DLD1 (cell line): ENCODE data around the gene EFCAB5.
"Not testable (repeated sequence)": the region's sequence is repeated elsewhere in the genome, so short reads cannot be mapped to it uniquely, and the experiment has no call there.

Experiments
- in situ Hi-C: cut with HindIII; loops from 2 replicates; pipeline ENCODE4 v1.10.0; 2017; ENCODE audit warnings: low sequenced_read_pairs

The EFCAB5 gene

DNA sequence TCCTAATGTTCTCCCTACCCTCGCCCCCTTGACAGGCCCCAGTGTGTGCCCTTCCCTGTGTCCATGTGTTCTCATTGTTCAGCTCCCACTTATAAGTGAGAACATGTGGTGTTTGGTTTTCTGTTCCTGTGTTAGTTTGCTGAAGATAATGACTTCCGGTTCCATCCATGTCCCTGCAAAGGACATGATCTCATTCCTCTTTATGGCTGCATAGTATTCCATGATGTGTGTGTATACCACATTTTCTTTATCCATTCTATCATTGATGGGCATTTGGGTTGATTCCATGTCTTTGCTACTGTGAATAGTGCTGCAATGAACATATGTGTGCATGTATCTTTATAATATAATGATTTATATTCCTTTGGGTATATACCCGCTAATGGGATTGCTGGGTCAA is 146.0 kb downstream of the EFCAB5 start:
- in situ Hi-C loops, result not testable (repeated sequence)

DNA sequence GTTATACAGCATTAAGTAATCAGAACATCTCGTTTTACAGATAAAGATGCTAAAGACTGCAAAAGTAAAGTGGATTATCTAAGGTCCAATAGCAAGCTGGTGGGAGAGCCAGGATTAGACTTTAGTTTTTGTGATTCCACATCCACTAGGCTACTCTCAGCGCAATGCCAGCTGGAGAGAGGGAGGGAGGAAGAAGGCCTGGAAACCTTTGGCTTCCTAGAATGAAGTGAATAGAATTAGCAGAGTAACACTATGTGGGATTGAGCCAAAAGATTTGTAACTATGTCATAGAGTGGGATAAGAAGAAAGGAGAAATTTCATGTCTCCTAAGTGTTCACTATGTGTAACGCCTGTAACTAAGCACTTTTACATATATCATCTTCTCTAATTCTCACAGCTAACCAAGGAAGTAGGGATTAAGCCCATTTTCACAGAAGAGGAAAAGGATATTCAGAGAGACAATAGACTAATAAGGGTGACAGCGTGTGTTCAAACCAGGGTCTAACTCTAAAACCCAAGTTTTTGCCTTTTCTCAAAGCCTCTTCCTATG is 149.8 kb downstream of the EFCAB5 start:
- in situ Hi-C loops, result no loop called here

DNA sequence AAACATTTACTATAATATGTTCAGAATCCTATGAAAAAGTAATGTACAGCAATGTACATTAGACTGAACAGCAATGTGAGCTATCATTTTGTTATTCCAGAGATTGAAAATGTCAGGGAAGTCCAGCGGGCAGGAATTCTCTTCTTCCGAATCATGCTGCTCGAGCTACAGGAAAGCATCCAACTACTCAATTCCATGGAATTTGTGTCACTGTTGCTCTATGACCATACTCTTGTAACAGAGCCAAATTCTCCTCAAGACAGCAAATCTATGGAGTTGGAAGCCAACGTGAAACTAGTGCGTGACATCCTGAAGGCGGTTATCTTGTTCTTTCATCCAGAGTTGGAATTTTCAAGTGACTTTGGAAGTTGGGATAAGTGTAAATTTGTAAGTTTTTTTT is 150.3 kb downstream of the EFCAB5 start:
- in situ Hi-C loops, result no loop called here

DNA sequence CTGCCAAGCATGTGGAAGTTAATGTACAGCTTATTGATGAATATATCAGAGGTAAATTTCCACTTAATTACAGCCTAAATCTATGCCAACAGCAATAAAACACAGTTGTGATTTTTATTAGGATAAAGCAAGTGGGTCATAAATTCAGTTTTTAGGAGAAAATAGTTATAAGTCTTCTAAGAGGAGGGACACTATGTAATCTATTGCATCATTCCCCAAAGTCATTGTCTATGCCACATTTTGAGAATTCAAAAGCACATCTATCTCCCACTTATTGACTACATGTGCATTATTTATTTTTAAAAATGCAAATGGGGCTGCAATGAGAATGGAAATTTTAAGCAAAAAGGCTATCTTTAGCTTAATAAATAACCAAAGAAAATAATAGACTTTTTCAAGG is 151.5 kb downstream of the EFCAB5 start:
- in situ Hi-C loops, result no loop called here

DNA sequence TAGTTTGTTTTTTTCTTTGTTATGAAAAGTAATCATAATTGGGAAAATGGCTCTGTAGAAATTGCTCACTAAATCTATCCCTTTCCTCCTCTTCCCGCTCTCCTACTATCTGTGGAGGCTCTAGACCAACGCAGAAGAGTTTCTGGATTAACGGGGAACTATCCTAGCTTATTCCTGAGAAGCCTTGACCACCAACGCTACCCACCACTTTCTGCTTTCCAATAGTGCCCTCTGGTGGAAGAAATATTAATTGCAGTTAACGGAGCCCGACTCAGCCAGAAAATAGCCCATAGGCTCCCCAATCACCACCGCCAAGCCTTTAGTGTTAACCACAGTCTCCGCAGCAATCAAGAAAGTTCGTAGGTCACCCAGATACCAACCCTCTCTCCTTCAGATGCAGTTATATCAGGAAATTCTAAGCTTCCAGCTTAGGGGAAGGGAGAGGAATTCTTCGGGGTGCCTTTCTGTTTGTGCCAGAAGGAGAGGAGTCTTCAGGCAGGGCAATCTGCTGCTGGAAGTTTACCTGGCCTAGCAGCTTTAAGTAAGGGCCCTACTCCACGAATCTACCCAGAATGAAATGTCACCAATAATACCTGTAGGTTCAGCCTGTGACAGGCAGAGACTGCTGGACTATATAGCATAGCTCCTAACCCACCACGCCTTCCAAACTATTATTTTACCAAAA is 152.2 kb downstream of the EFCAB5 start:
- in situ Hi-C loops, result no loop called here

DNA sequence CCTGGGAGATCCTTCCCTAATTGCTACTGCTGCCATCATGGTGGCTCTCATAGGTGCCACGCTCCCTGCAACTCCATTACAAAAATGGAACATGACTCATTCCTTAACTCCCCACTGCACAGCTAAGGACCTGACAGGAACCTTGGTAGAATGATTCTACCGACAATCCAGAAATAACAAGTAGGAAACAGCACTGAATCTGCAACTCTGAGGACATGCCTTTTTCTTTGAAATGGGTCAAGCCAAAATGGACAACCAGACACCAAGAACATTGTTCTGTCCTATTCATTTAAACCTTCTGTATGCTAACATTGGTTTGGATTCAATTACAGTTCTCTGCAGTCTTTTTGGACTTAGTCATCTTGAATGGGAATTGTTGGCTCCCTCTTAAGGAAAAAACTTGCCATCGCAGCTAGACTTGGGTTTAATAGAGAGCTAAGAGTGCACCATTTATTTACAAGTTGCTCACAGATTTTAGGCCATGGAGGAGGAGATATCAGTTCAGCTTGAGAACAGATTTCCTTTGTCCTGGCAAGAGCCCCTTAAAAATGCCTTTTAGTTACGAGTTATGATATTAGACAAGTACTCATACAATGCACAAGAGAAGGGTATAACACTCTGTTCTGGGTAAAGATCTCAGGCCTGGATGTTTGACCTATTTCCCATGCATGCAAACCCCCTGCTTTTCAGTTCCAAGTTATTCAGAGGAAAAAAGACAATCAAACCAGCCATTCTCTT is 154.2 kb downstream of the EFCAB5 start:
- in situ Hi-C loops, result no loop called here

DNA sequence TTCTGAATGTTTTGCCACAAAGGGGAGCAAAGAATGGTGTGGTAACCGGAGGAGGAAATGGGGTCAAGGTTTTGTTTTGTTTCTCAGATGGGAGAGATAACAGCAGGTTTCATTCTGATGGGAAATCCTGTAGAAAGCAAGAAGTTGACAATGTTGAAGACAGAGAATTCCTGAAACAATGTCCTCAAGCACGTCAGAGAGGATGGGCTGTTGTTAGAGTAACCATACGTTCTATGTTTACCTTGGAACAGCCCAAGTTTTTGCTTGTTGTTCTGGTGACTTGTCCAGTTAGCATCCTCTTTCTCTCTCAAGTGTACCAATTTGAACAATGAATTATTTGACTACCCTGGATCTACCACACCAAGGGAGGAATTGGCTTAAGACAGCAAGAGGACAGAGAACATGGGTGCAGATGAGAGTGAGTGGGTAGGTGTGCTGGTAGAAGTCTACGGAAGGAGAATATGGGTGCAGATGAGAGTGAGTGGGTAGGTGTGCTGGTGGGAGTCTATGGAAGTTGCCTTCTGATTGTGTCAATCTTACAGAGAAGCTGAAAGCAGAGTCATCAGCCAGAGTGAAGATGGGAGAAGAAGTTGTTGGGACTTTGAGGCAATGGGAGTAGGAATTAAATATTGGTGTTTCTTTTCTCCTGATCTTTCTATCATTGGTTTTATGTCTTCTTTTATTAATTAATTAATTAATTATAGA is 160.4 kb downstream of the EFCAB5 start:
- in situ Hi-C loops, result loop anchor here (10.0 kb wide), 1 partner anchor 243 kb away; no protein-coding TSS in a partner anchor

DNA sequence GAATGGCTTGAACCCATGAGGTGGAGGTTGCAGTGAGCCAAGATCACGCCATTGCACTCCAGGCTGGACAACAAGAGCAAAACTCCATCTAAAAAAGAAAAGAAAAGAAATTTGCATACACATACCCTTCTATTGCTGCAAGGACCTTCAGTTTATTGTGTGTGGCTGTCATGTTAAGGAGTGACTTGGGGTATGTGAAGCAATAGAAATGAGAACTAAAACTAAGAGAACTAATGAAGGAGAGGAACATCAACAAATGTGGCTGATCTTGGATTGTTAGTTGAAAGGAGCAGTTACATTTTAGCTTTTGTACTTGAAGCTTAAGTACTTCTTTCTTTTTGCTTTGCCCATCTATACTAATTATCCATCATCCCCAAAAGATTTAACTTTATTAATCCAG is 162.5 kb downstream of the EFCAB5 start:
- in situ Hi-C loops, result loop anchor here (10.0 kb wide), 1 partner anchor 241 kb away; no protein-coding TSS in a partner anchor

DNA sequence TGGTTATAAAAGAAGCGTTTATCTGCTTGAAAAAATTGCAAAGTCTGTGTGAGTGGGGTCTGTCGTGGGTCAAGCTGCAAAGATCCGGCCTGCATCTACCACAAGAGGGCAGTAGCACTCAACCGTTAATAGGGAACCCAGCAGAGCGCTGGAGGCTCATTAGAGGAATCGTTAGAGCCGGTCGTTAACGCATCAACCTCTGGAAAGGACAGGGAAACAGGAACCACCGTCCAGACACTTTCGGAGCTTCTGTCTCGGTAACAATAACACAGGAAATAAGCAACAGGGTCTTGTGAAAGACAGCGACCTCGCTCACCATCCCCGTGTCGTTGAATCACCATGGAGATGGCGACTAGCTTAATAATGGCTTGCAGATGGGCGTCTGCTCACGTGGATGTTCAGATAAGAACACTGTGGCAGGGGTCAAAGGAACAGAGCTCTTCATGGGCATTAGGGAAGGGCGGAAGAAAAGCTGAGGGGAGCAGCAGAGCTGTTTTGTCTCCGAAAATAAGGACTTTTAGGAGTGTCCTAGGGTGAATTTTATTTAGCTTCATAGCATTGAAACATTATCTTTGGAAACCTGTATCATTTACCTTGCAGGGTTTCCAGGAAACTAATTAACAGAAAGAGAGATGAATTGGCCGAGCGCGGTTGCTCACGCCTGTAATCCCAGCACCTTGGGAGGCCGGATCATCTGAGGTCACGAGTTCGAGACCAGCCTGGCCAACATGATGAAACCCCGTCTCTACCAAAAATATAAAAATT is 163.3 kb downstream of the EFCAB5 start:
- in situ Hi-C loops, result loop anchor here (10.0 kb wide), 1 partner anchor 240 kb away; no protein-coding TSS in a partner anchor

DNA sequence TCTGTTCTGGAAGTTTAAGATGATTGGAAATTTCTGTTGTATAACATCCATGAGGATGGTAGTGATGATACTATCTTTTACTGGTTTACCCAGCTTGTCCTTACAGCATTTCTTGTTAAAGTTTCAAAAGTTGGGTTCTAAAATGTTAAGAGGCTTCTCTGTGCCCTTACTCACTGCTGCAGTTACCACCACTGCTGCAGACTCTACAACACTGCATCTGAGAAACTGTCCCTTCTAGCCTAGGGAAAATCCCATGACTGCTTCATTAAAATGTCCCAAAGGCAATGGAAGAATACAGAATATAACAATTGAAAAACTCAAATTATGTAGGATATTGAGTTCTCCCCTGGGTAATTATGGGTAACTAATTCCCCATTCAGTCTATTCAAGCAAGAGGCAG is 171.4 kb downstream of the EFCAB5 start:
- in situ Hi-C loops, result no loop called here

DNA sequence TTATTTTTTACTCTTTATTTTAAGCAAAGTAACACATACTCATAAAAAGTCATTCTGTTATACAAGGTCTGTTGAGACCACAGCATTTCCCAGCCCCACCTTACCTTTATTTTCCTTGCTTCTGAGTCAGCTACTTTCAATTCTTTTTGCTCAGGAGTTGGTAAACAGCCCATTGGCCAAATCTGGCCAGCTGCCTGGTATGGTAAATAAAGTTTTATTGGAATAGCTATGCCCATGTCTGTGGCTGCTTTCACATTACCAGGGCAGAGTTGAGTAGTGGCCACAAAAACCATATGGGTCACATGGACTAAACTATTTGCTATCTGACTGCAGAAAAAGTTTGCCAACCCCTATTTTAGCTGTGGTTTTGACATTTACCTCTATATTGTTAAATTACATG is 171.8 kb downstream of the EFCAB5 start:
- in situ Hi-C loops, result no loop called here

DNA sequence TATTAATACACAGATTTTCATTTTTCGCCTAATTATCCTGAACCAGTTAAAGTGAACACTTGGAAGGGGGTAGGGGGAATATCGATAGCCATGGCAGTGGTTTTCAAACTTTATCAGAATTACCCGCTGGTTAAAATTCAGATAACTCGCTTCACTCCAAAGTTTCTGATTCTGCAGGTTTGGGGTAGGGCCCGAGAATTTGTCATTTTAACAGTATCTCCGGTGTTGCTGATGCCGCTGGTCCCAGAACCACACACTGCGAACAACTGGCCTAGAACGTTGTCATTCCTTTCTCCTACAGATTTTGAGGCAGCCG is 174.9 kb downstream of the EFCAB5 start:
- in situ Hi-C loops, result no loop called here

DNA sequence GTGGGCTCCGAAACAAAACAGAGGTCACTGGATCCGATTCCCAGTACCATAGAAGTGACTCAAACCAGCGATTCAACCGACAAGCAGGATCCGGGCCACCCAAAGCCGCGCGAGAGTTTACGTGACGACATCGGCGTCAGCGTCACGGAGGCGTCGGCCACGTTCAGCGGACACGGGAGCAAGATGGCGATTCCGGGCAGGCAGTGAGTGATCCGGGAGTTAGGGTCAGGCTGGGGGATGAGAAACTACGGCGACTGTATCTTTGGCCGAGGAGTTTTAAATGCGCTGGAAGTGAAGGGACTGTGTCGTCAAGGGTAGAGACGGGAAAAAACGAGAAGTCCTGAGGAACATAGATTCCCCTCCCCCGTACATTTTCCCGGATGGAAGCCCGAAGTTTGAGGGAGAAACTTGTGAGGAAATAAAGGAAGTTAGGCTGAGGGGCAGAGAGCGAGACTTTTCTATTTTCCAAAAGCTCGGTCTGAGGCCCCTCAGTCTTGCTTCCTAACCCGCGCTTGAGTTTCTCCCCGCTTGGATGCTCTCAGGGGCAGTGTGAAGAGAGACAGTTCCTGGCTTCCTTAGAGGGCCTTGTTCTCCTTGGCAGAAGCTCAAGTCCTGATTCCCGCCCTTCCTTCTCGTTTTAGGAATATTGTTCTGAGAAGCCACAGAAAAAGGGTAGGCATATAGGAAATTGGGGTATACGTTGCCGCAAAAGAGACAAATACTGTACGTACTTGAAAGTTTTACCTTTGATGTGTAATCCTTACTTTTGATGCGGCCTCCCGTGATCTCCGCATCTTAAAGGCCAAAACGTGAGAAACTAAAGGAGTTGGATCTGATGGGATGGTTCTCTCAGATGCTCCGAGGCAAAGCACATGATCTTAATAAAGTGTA is 175.5 kb downstream of the EFCAB5 start, which contains the start of gene NSRP1:
TSS of gene NSRP1 (plus strand) at position 156 of the 891 bp plus-strand sequence. CDS start at position 184, 28 bp downstream.
- in situ Hi-C loops, result no loop called here

DNA sequence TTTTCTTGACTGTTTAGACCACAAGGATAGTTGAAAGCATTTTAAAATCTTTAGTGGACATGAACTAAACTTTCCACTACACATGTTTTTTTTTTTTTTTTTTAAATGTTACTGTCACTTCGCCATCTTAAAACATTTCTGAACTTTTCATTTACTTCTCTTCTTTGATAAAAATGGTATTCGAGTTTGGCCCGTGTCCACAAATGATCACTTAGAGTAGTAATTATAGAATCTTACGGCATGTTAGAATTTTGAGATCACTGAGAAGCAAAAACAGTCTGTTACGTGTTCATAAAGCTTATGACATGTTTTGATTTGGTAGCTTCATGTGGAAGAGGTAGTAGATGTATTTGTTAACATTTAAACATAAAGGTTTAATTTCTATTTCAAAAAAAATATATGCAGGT is 176.2 kb downstream of the EFCAB5 start:
- in situ Hi-C loops, result no loop called here

DNA sequence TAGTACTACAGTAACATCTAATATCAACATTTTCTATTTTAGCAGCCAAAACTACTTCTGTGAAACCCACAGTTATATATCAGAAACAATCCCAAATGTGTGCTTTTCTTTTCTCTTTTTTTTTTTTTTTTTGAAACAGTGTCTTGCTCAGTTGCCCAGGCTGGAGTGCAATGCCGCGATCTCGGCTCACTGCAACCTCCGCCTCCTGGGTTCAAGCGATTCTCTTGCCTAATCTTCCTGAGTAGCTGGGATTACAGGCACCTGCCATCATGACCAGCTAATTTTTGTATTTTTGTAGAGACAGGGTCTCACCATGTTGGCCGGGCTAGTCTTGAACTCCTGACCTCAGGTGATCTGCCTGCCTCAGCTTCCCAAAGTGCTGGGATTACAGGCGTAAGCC is 177.2 kb downstream of the EFCAB5 start:
- in situ Hi-C loops, result not testable (repeated sequence)

DNA sequence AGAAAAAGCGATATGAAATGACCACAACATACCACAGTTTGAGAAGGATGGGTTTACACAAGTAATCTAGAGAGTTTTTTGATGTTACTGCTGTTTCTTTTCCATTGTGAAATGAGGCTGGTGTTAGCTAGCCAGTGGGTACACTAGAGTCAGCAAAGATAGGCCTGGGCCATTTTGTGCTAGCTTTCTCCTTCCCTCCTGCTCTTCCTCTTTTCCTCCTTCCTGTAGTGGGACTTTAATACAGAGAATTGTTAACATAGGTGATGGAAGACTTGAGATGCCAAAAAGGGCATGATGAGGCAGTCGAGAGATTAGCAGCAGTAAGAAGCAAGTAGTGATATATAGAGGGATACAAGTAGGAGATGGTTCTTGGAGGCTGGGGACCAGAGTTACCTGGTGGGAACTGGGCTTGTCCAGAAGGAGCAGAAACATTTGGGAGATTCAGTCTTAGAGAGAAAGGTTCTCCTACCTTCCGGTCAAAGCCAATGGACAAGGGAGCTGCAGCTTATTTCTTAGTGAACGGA is 182.9 kb downstream of the EFCAB5 start:
- in situ Hi-C loops, result no loop called here

DNA sequence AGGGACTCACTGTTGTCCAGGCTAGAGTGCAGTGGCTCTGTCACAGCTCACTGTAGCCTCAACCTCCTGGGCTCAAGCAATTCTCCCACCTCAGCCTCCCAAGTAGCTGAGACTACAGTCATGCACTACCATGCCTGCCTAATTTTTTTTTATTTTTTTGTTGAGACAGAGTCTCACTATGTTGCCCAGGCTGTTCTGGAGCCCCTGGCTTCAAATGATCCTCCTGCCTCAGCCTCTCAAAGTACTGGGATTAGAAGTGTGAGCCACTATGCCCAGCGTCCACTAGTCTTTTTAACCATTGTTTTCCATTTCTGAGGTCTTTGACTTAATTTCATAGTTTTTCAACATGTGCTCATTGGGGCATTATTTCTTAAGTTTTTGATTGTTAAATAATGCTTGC is 188.7 kb downstream of the EFCAB5 start:
- in situ Hi-C loops, result no loop called here

DNA sequence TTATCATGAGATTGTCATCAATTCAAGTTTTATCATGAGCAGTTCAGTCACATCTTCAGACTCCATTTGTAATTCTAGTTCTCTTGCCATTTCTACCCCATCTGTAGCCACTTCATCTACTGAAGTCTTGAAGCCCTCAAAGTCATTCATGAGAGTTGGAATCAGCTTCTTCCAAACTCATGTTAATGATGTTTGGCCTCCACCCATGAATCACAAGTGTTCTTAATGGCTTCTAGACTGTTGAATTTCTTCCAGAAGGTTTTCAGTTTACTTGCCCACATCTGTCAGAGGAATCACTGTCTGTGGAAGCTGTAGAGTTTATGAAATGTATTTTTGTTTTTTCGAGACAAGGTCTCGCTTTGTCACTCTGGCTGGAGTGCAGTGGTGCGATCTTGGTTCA is 191.2 kb downstream of the EFCAB5 start:
- in situ Hi-C loops, result no loop called here

DNA sequence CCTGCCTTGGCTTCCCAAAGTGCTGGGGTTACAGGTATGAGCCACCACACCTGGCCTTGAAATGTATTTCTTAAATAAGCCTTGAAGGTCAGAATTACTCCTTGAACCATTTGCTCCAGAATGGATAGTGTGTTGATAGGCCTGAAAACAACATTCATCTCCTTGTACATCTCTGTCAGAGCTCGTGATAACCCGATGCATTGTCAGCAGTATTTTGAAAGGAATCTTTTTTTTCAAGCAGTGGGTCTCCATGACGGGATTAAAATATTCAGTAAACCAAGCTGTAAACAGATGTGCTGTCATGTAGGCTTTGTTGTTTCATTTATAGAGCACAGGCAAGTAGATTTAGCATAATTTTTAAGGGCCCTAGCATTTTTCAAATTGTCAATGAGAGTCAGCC is 191.8 kb downstream of the EFCAB5 start:
- in situ Hi-C loops, result no loop called here

DNA sequence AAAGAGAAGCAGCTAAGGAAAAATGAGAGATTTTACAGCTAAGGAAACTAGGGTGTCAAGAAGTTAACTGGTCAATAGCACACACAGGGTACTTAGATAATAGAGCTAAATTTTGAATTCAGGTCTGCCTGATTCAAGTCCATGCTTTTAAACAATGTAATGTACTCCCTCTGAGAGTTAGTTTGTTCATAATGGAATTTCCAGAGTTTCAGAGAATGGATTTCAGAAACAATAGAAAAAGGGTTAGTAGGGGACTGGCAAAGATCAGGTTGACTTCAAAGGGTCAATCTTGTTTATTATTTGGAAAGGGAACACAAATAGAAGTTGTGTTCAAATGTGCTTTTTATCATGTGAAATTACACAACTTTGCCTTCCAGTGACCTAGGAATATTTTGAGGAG is 193.1 kb downstream of the EFCAB5 start:
- in situ Hi-C loops, result no loop called here
